Renal pelvis (tissue), 12 donors: Measurements from ENCODE around the gene ZNF564. TPM values are rescaled to one million over a fixed set of nuclear protein-coding genes. Genes with fewer than 3 reads are reported as not detected.
"Not testable (repeated sequence)": the region's sequence is repeated elsewhere in the genome, so short reads cannot be mapped to it uniquely, and the experiment has no call there.

ENCODE experiments used
- DNase-seq: peaks from one replicate; pipeline ENCODE4 v3.0.0-alpha.2; 2013
- long read RNA-seq, 16 experiments: transcript quantifications; one replicate each; lab custom pipeline, GENCODE V29; 2026
- polyA plus RNA-seq, 3 donors: library from polyadenylated mRNA; unstranded; fragments of 120-200 nt; gene quantifications; one replicate each; pipeline ENCODE4 v1.2.1, GENCODE V29; 2013; ENCODE audit not compliant: insufficient read length in 3 of 3

The ZNF564 gene
- polyA plus RNA-seq: 10 to 100 TPM; 12.0 to 13.6 (median 12.7) TPM
- long read RNA-seq, donor 1, transcript ZNF564-201 (4 exons, 2,935 nt): major isoform, 6 of 6 reads
- long read RNA-seq, donor 1, partial matches to known transcripts: 0 of 6 reads
- long read RNA-seq, donor 1, other reads (novel, unspliced or antisense): 0 of 6 reads
- long read RNA-seq, donor 2, transcript ZNF564-201 (4 exons, 2,935 nt): major isoform, 5 of 6 reads
- long read RNA-seq, donor 2, partial matches to known transcripts: 0 of 6 reads
- long read RNA-seq, donor 2, other reads (novel, unspliced or antisense): 0 of 6 reads
- long read RNA-seq, donor 3, partial matches to known transcripts: 0 of 1 reads
- long read RNA-seq, donor 3, other reads (novel, unspliced or antisense): 0 of 1 reads
- long read RNA-seq, donor 4, transcript ZNF564-201 (4 exons, 2,935 nt): major isoform, 8 of 8 reads
- long read RNA-seq, donor 4, partial matches to known transcripts: 0 of 8 reads
- long read RNA-seq, donor 4, other reads (novel, unspliced or antisense): 0 of 8 reads
- long read RNA-seq, donor 5, partial matches to known transcripts: 0 of 2 reads
- long read RNA-seq, donor 5, other reads (novel, unspliced or antisense): 0 of 2 reads
- long read RNA-seq, donor 6, transcript ZNF564-201 (4 exons, 2,935 nt): major isoform, 5 of 5 reads
- long read RNA-seq, donor 6, partial matches to known transcripts: 0 of 5 reads
- long read RNA-seq, donor 6, other reads (novel, unspliced or antisense): 0 of 5 reads
- long read RNA-seq, donor 7, transcript ZNF564-201 (4 exons, 2,935 nt): major isoform, 8 of 8 reads
- long read RNA-seq, donor 7, partial matches to known transcripts: 0 of 8 reads
- long read RNA-seq, donor 7, other reads (novel, unspliced or antisense): 0 of 8 reads
- long read RNA-seq, donor 8, partial matches to known transcripts: 0 of 4 reads
- long read RNA-seq, donor 8, other reads (novel, unspliced or antisense): 0 of 4 reads
- long read RNA-seq, donor 9, transcript ZNF564-201 (4 exons, 2,935 nt): major isoform, 7 of 7 reads
- long read RNA-seq, donor 9, partial matches to known transcripts: 0 of 7 reads
- long read RNA-seq, donor 9, other reads (novel, unspliced or antisense): 0 of 7 reads
- long read RNA-seq, donor 10, transcript ZNF564-201 (4 exons, 2,935 nt): major isoform, 5 of 5 reads
- long read RNA-seq, donor 10, partial matches to known transcripts: 0 of 5 reads
- long read RNA-seq, donor 10, other reads (novel, unspliced or antisense): 0 of 5 reads
- long read RNA-seq, donor 11, transcript ZNF564-201 (4 exons, 2,935 nt): major isoform, 6 of 7 reads
- long read RNA-seq, donor 11, partial matches to known transcripts: 0 of 7 reads
- long read RNA-seq, donor 11, other reads (novel, unspliced or antisense): 0 of 7 reads
- long read RNA-seq, donor 12, transcript ZNF564-201 (4 exons, 2,935 nt): major isoform, 7 of 7 reads
- long read RNA-seq, donor 12, partial matches to known transcripts: 0 of 7 reads
- long read RNA-seq, donor 12, other reads (novel, unspliced or antisense): 0 of 7 reads
- long read RNA-seq, donor 13, partial matches to known transcripts: 0 of 1 reads
- long read RNA-seq, donor 13, other reads (novel, unspliced or antisense): 0 of 1 reads
- long read RNA-seq, donor 14: 0 reads
- long read RNA-seq, donor 15: 0 reads
- long read RNA-seq, donor 16, partial matches to known transcripts: 0 of 4 reads
- long read RNA-seq, donor 16, other reads (novel, unspliced or antisense): 0 of 4 reads

DNA sequence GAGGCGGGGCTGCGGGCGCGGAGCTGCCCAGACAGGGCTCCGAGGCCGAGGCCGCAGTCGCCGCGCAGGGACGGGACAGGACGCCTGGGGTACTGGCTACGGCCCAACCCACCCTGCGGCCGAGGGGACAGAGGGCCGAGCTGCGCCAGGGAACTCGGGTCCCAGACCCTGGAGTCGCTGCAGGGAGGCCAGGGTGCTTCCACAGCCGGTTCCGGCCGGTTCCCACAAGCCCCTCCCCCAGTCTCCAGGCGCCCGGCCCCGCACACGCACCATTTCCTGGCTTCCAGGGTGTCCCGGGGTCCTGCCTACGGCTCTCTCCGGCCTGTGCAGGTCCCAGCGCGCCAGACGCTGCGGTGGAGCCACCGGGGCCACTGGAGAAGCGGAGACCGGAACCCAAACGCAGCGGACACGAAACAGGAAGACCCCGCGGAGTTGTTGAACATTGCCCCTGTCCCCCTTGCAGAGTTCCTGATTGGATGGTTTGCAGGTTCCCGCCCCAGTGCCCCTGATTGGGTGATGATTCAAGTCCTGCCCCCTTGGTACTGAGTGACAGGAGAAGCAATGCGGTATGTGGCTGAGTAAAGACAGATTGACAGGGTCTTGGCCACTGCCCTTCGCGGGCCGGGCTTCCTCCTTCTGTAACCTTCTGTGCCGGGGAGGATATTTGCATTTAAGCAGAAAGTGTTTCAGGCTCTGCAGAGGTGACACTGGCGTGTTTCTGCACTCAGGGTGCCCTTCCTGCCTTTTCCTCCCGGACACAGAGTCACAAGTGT is at the start of gene ZNF564:
TSS of gene ZNF564 (minus strand) at position 423 of the 773 bp plus-strand sequence. CDS start at position 273, 150 bp downstream.
- peak; percentile 99 for DNase-seq

- no peak for DNase-seq
These were observed 46.3 kb upstream of the ZNF564 start for GRCh38 chr19:12597594-12597993.

DNA sequence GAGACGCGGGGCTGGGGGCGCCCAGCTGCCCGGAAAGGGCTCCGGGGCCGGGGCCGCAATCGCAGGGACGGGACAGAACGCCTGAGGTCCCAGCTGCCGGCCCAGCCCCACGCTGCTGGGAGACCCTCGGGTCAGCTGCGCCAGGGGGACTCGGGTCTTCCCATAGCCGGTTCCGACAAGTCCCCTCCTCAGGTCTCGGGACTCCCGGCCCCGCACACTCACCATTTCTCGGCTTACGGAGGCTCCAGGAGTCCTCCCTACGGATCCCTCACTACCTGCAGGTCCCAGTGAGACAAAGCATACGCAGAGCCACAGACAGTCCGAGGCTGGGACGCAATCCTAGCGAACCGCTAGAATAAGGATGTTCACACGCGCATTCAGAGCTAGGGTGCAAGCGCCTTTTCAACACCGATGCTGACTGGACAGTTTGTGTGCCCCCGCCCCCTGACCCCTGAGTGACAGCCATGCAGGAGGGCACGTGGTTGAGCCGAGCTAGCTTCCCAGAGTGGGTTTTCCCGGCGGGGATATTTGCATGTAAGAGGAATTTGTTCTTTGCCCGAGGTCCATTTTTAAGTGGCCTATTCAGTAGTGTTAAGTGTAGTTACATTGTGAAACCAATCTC is 45.8 kb upstream of the ZNF564 start:
- DNase-seq: peak; percentile 47

DNA sequence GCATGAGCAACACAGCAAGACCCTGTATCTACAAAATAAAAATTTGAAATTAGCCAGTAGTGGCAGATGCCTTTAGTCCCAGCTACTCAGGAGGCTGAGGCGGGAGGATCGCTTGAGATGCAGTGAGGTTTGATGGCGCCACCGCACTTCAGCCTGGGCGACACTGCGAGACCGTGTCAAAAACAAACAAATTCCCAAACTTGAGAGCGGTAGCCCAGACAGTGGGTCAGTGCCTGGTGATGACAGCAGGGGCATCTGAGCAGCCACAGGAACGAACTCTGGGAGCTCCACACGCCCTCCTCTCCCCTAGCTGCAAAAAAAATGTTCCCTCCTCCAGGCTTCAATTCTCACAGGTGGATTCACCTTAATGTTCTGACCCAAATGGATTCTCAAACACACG is 45.2 kb upstream of the ZNF564 start:
- no peak for DNase-seq

GRCh38 chr19:12581100-12581499 is 29.8 kb upstream of the ZNF564 start:
- no peak for DNase-seq

DNA sequence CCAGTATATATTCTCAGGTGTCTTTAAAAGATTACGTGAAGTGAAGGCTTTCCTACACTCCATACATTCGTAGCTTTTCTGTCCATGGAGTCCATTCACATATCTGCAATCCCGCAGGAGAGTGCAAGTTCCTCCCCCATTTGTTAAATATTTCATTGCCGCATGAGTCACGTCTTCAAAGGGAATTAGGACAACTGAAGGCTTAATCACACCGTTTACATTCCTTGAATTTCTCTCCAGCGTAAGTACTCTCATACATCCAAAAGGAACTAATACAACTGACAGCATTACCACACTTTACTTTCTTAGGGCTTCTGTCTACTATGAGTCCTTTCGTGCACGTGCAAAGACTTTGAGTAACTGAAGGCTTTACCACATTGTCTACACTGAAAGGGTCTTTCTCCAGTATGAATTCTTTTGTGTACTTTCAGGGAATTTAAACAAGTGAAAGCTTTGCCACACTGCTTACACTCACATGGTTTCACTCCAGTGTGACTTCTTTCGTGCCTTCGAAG is 29.0 kb upstream of the ZNF564 start:
- no peak for DNase-seq

GRCh38 chr19:12578641-12579040 is 27.4 kb upstream of the ZNF564 start:
- no peak for DNase-seq

DNA sequence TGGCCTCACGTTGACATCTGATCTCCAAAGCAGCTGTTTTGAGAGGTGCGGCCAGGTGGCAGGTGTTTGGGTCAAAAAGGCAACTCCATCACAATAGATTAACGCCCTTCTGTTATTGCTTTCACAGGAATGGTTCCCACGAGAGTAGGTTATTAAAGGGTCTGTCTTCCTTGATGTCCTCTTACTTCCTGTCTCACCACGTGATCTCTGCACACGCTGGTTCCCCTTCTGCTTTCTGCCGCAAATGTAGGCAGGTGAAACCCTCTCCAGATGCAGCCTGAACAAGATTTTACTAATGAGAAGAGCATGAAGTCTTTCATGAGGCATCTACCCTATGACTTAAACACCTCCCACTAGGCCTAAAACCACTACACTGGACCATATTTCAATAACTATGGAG is 22.8 kb upstream of the ZNF564 start:
- no peak for DNase-seq

GRCh38 chr19:12567951-12568350 is 16.7 kb upstream of the ZNF564 start:
- DNase-seq: no peak

DNA sequence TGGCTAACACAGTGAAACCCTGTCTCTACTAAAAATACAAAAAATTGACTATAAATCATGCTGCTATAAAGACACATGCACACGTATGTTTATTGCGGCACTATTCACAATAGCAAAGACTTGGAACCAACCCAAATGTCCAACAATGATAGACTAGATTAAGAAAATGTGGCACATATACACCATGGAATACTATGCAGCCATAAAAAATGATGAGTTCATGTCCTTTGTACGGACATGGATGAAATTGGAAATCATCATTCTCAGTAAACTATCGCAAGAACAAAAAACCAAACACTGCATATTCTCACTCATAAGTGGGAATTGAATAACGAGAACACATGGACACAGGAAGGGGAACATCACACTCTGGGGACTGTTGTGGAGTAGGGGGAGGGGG is 15.1 kb upstream of the ZNF564 start:
- DNase-seq: not testable (repeated sequence)

GRCh38 chr19:12564016-12564664 is 12.9 kb upstream of the ZNF564 start:
- peak; percentile 79 for DNase-seq

DNA sequence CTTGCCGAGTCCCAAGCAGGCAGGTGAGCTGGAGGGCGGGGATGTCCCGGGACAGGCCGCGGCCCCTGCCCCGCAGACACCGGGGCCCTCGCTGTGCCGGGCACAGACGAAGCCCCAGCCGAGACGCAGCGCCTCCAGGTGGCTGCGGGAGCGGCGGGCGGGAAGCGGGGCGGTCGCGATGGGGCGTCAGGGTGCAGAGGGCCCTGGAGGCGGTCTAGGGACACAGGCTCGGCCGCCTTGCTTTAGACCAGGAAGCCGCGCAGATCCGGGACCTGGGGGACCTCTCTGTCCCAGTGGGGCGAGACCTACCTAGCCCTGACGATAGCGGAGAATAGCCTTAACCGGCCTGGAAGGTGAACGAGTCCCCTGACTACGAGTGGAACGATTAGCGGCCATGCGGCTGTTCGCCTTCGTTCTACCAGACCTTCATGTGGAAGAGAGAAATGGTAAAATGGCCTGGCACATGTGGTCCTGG is 4.2 kb upstream of the ZNF564 start:
- no peak for DNase-seq

DNA sequence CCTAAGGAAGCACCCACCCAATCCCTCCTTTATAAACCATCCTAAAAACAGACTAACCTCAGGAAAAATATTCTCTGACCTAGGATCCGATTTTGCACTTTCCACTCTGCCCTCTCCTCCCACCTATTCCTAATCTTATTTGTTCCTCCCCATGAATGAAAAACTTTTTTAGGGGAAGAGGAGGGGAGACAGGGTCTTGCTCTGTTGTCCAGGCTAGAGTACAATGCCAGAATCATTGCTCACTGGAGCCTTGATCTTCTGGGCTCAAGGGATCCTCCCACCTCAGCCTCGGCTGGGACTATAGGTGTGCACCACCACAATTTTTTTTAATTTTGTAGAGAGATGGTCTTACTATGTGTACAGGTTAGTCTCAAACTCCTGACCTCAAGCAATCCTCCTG is 4.4 kb downstream of the ZNF564 start:
- no peak for DNase-seq

- DNase-seq: no peak
These were observed 5.2 kb downstream of the ZNF564 start for GRCh38 chr19:12546068-12546467.

DNA sequence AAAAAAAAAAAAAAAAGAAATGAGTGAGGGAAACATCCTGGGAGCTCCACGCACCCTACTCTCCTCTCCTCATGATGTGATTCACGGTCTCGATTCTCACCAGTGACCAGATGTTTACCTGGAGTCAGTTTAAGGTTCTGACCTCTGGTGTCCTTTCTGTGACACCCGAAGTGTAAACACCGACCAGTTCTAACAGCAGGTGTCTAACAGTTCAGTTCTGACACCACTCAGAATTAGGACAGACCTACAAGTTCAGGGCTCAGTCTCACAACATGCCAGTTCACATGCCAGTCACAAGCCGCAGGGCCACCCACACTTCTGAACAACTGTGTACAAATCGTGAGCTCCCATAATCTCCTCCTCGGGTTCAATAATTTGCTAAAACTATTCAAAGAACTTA is 6.0 kb downstream of the ZNF564 start:
- no peak for DNase-seq

- no peak for DNase-seq
These were observed 6.8 kb downstream of the ZNF564 start for GRCh38 chr19:12544401-12544876.

DNA sequence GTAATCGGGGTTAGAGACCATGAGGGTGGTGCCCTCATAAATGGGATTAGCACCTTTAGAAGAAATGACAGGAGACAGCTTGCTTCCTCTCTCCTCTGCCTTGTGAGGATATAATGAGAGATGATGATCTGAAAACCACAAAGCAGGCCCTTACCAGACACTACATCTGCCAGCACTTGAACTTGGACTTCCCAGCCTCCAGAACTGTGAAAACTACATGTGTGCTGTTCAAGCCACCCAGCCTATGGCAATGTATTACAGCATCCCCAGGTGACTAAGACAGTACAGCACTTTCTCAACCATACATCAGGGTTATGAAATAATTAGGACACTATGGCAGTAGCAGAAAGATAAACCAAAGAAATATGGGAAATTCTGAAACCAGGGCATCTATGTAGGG is 7.4 kb downstream of the ZNF564 start:
- no peak for DNase-seq

- peak; percentile 15 for DNase-seq
These were observed 24.0 kb downstream of the ZNF564 start for GRCh38 chr19:12527034-12527836.
